Measurements from ENCODE around the gene GMEB2.

- TF ChIP-seq GATA2 (IDR thresholded peaks at IDR 0.05; ENCODE audit: low read depth, low read length), result no peak
- TF ChIP-seq GATA3 (IDR thresholded peaks at IDR 0.05; ENCODE audit: low read depth, low read length), result no peak
Measured at GRCh38 chr20:63547725-63548480, 79.0 kb downstream of the GMEB2 start, which contains the start of gene SRMS.
